Skeletal muscle satellite cell (primary cell): ENCODE results near the gene ERH.
"Not testable (repeated sequence)": the region's sequence is repeated elsewhere in the genome, so short reads cannot be mapped to it uniquely, and the experiment has no call there.

Source experiments
- H3K27me3 ChIP-seq: 2 replicates; pipeline ENCODE4 v1.7.0; 2013; ENCODE audit warnings: low read length; ENCODE audit not compliant: control insufficient read depth, insufficient read depth
- H3K36me3 ChIP-seq: 2 replicates; pipeline ENCODE4 v1.7.0; 2013; ENCODE audit warnings: mild to moderate bottlenecking, control low read depth, low read length; ENCODE audit not compliant: insufficient read depth
- H3K4me1 ChIP-seq: 2 replicates; pipeline ENCODE4 v1.7.0; 2013; ENCODE audit warnings: low read length; ENCODE audit not compliant: control insufficient read depth, insufficient read depth
- H3K4me2 ChIP-seq: 2 replicates; pipeline ENCODE4 v1.7.0; 2013; ENCODE audit warnings: mild to moderate bottlenecking, low read length
- H3K4me3 ChIP-seq: 2 replicates; pipeline ENCODE4 v1.7.0; 2013; ENCODE audit warnings: low read length
- H3K9ac ChIP-seq: 2 replicates; pipeline ENCODE4 v1.7.0; 2013; ENCODE audit warnings: mild to moderate bottlenecking, low read depth, low read length, moderate library complexity
- H3K9me3 ChIP-seq: replicated peaks from 2 replicates; pipeline ENCODE4 v1.7.0; 2013; ENCODE audit warnings: mild to moderate bottlenecking, control low read depth, low read length

Gene ERH

GRCh38 chr14:69392481-69392880 is 5.6 kb downstream of the ERH start:
- no peak overlapping the region for H3K4me2 ChIP-seq
- no peaks in the 10 kb centered on the region for H3K27me3 ChIP-seq
- peaks cover 13% of the 10 kb centered on the region for H3K4me1 ChIP-seq
- no peak overlapping the region for H3K4me3 ChIP-seq
- no peak overlapping the region for H3K9ac ChIP-seq
- no peaks in the 10 kb centered on the region for H3K9me3 ChIP-seq
- peaks cover 65% of the 10 kb centered on the region for H3K36me3 ChIP-seq

- not testable (repeated sequence) for H3K4me2 ChIP-seq, H3K4me1 ChIP-seq, H3K9ac ChIP-seq, H3K4me3 ChIP-seq, H3K27me3 ChIP-seq, H3K9me3 ChIP-seq
- H3K36me3 ChIP-seq, result peaks cover 76% of the 10 kb centered on the region
Measured at GRCh38 chr14:69391400-69391799, 6.7 kb downstream of the ERH start.

GRCh38 chr14:69387311-69387710 is 10.8 kb downstream of the ERH start:
- Histone ChIP-seq H3K27me3 (no peaks in the 10 kb centered on the region), H3K4me2 (no peak overlapping the region), H3K9me3 (no peaks in the 10 kb centered on the region), H3K9ac (no peak overlapping the region), H3K4me1 (peaks cover 3% of the 10 kb centered on the region), H3K4me3 (no peak overlapping the region), H3K36me3 (peaks cover 67% of the 10 kb centered on the region)

DNA sequence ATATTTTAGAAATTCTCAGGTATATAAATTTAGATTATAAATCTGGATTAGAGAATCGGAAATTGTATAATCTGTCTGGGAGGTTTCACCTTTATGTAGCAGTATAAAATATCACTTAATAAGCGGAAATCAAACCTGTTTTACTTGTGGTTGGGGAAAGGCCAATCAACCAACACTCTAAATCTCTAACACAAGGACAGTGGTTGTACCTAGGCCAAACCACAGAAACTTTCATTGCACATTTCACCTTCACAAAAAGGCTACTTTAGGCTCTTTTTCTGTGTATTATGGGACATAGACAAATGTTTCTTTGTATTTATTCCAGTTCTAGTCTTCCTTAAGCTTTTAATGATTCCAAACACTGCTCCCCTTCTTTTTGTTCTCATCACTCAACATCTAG is 19.8 kb downstream of the ERH start:
- Histone ChIP-seq H3K4me2 (no peak overlapping the region), H3K4me1 (no peaks in the 10 kb centered on the region), H3K36me3 (peaks cover 62% of the 10 kb centered on the region), H3K9me3 (peaks cover 2% of the 10 kb centered on the region), H3K9ac (no peak overlapping the region), H3K27me3 (no peaks in the 10 kb centered on the region), H3K4me3 (no peak overlapping the region)

- H3K4me3 ChIP-seq, result no peak overlapping the region
- no peak overlapping the region for H3K9ac ChIP-seq
- no peaks in the 10 kb centered on the region for H3K4me1 ChIP-seq
- peaks cover 2% of the 10 kb centered on the region for H3K9me3 ChIP-seq
- no peaks in the 10 kb centered on the region for H3K27me3 ChIP-seq
- H3K4me2 ChIP-seq, result no peak overlapping the region
- H3K36me3 ChIP-seq, result peaks cover 53% of the 10 kb centered on the region
Measured at GRCh38 chr14:69376439-69376838, 21.7 kb downstream of the ERH start.

DNA sequence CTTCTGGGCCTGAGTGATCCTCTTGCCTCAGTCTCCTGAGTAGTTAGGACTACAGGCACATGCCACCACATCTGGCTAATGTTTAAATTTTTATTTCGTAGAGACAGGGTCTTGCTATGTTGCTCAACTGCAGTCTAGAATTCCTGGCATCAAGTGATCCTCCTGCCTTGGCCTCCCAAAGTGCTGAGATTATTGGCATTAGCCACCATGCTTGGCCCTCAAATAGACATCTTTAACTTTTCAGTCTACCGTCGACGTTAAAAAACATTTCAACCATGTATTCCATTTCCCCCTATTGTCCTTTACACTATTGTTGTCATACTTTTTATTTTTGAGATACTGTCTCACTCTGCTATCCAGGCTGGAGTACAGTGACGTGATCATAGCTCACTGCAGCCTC is 22.4 kb downstream of the ERH start:
- peaks cover 46% of the 10 kb centered on the region for H3K36me3 ChIP-seq
- no peaks in the 10 kb centered on the region for H3K4me1 ChIP-seq
- no peak overlapping the region for H3K4me3 ChIP-seq
- H3K9ac ChIP-seq, result no peak overlapping the region
- H3K9me3 ChIP-seq, result peaks cover 2% of the 10 kb centered on the region
- no peak overlapping the region for H3K4me2 ChIP-seq
- H3K27me3 ChIP-seq, result no peaks in the 10 kb centered on the region

GRCh38 chr14:69375182-69375581 is 22.9 kb downstream of the ERH start:
- Histone ChIP-seq H3K36me3 (peaks cover 41% of the 10 kb centered on the region), H3K9ac (no peak overlapping the region), H3K9me3 (peaks cover 2% of the 10 kb centered on the region), H3K4me2 (no peak overlapping the region), H3K27me3 (no peaks in the 10 kb centered on the region), H3K4me1 (no peaks in the 10 kb centered on the region), H3K4me3 (no peak overlapping the region)

DNA sequence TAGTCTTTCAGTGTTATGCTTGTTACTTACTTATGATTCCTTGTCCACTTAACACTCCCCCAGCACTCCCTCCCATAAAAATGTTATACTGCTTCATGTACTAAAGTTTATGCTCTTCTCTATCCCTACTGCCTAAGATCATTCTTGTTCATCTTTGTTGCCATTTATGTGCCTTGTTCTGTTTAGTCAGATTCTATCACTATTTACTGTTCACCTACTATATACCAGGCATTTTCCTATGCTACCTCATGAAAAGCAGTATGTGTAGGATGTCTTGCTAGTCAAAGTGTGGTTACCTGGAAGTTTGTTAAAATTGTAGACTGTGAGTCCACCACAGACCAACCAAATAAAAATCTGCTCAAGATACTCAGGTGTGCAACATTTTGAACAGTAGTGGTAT is 23.9 kb downstream of the ERH start:
- no peak overlapping the region for H3K9ac ChIP-seq
- peaks cover 32% of the 10 kb centered on the region for H3K36me3 ChIP-seq
- H3K4me2 ChIP-seq, result no peak overlapping the region
- H3K4me1 ChIP-seq, result no peaks in the 10 kb centered on the region
- H3K9me3 ChIP-seq, result peaks cover 2% of the 10 kb centered on the region
- no peaks in the 10 kb centered on the region for H3K27me3 ChIP-seq
- no peak overlapping the region for H3K4me3 ChIP-seq

- Histone ChIP-seq H3K9ac (no peak overlapping the region), H3K4me3 (no peak overlapping the region), H3K4me1 (no peaks in the 10 kb centered on the region), H3K36me3 (peaks cover 25% of the 10 kb centered on the region), H3K9me3 (peaks cover 2% of the 10 kb centered on the region), H3K4me2 (no peak overlapping the region), H3K27me3 (no peaks in the 10 kb centered on the region)
Measured at GRCh38 chr14:69373104-69373503, 25.0 kb downstream of the ERH start.

GRCh38 chr14:69372146-69372545 is 26.0 kb downstream of the ERH start:
- Histone ChIP-seq H3K4me1 (no peaks in the 10 kb centered on the region), H3K4me3 (no peak overlapping the region), H3K9me3 (peaks cover 2% of the 10 kb centered on the region), H3K4me2 (no peak overlapping the region), H3K36me3 (peaks cover 22% of the 10 kb centered on the region), H3K27me3 (no peaks in the 10 kb centered on the region), H3K9ac (no peak overlapping the region)

DNA sequence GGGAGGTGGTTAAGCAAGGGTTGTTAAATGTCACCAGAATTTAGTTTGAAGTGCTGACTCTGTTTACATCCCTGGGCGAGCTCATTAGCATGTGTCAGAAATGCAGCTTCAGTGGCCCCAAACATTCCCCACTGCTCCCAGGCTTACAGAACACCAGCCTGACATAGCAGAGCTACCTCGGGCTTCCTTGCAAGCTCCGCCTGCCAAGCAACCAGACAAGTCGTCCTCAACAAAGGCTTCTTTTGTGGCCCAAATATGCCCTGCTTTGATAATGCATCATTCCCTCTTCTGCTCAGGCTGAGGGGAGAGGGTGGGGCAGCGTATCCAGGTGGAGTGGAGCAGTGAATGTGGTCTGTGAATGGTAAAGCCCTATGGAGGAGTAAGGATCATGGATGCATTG is 28.0 kb downstream of the ERH start:
- Histone ChIP-seq H3K9ac (no peak overlapping the region), H3K4me1 (no peaks in the 10 kb centered on the region), H3K36me3 (peaks cover 3% of the 10 kb centered on the region), H3K4me3 (no peak overlapping the region), H3K4me2 (no peak overlapping the region), H3K9me3 (peaks cover 1% of the 10 kb centered on the region), H3K27me3 (no peaks in the 10 kb centered on the region)

DNA sequence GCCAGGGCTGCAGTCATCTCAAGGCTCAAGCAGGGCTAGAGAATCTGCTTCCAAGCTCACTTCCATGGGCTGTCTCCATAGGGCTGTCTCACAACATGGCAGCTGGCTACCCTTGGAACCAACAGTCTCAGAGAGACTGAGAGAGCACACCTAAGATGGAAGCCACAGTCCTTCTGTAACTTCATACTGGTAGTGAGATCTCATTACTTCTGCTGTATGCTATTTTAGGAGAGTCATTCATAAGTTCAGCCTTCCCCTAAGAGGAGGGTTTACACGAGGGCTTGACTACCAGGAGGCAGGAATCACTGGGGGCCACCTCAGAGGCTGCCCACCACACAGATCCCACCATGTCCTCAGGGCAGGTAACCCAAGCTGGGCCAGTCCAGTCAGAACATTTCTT is 29.7 kb downstream of the ERH start:
- H3K36me3 ChIP-seq, result peaks cover 3% of the 10 kb centered on the region
- H3K4me1 ChIP-seq, result no peaks in the 10 kb centered on the region
- H3K4me2 ChIP-seq, result no peak overlapping the region
- H3K27me3 ChIP-seq, result no peaks in the 10 kb centered on the region
- no peak overlapping the region for H3K4me3 ChIP-seq
- no peak overlapping the region for H3K9ac ChIP-seq
- H3K9me3 ChIP-seq, result no peaks in the 10 kb centered on the region
